Kidney (tissue), 14 donors: ENCODE measurements around the gene ZNF316. TPM values are rescaled to one million over a fixed set of nuclear protein-coding genes. Genes with fewer than 3 reads are reported as not detected.

Experiments used
- DNase-seq, 5 donors: peaks; one replicate each; pipeline ENCODE4 v3.0.0-alpha.2; 2013 to 2020
- FAIRE-seq: peaks from 2 replicates; lab custom pipeline; 2012; peaks lifted over from hg19 to GRCh38; lab: Jason Lieb, UNC
- H3K27ac ChIP-seq, 2 donors: one replicate each; pipeline ENCODE4 v1.7.0; 2013; ENCODE audit warnings: low read depth in 2 of 2, low read length in 2 of 2, inconsistent platforms in 1 of 2
- H3K27me3 ChIP-seq: one replicate; pipeline ENCODE4 v1.7.1; 2013; ENCODE audit warnings: low read length, inconsistent platforms; ENCODE audit not compliant: control insufficient read depth, insufficient read depth
- H3K36me3 ChIP-seq, 3 donors: one replicate each; pipeline versions ENCODE4 v1.7.0 to v1.7.1; 2013; ENCODE audit warnings: low read length in 3 of 3, control low read depth in 1 of 3, inconsistent platforms in 1 of 3; ENCODE audit not compliant: insufficient read depth in 3 of 3, control insufficient read depth in 2 of 3
- H3K4me1 ChIP-seq, 3 donors: one replicate each; pipeline versions ENCODE4 v1.7.0 to v1.7.1; 2013; ENCODE audit warnings: low read length in 3 of 3, inconsistent platforms in 1 of 3, low read depth in 1 of 3; ENCODE audit not compliant: control insufficient read depth in 2 of 3, insufficient read depth in 2 of 3
- H3K4me3 ChIP-seq, 3 donors: one replicate each; pipeline versions ENCODE4 v1.7.0 to v1.8.1; 2013; ENCODE audit warnings: low read length in 3 of 3, control low read depth in 1 of 3, inconsistent platforms in 1 of 3
- H3K9ac ChIP-seq, 3 donors: one replicate each; pipeline versions ENCODE4 v1.7.0 to v1.7.1; 2013; ENCODE audit warnings: low read length in 3 of 3, control low read depth in 1 of 3, inconsistent platforms in 1 of 3
- H3K9me3 ChIP-seq, 3 donors: one replicate each; pipeline versions ENCODE4 v1.7.0 to v1.7.1; 2013; ENCODE audit warnings: low read length in 3 of 3, control low read depth in 1 of 3, inconsistent platforms in 1 of 3; ENCODE audit not compliant: control insufficient read depth in 2 of 3, insufficient read depth in 1 of 3
- CTCF ChIP-seq: IDR thresholded peaks from 3 replicates; pipeline ENCODE4 v1.5.1; 2012; ENCODE audit warnings: mild to moderate bottlenecking, moderate library complexity, borderline replicate concordance; ENCODE audit not compliant: insufficient read depth; ENCODE audit errors: extremely low read depth
- intact Hi-C: fragments of 100-400 bp; cut with DNase I; formaldehyde crosslinking; loops from one replicate; pipeline ENCODE4 v1.11.1; 2022
- polyA plus RNA-seq: library from polyadenylated mRNA; stranded (reverse); fragments of 350-450 nt; fragmentation: Illumina TruSeq; extraction: RNeasy Lipid Tissue Mini Kit (QIAGEN cat#74804); gene quantifications from one replicate; pipeline ENCODE4 v1.2.3, GENCODE V29; 2014; ENCODE audit warnings: low read depth, low replicate concordance; ENCODE audit not compliant: insufficient read depth
- total RNA-seq: library from RNA; stranded (reverse); fragmentation: NEBNext Ultra II Directional; extraction: Animal tissue kit (Norgen Biotek cat#: 25700); gene quantifications from one replicate; pipeline ENCODE4 v1.2.1, GENCODE V29; 2021
- donor health status: control.
- donor health status: control.
- donor health status: control.
- donor health status: control.
- donor health status: control.
- donor health status: DM: yes; HTN: yes; CAD: no.
- donor health status: Normal renal cell carcinoma (clear cell type).

The ZNF316 gene
- total and polyA plus RNA-seq, 2 donors from 2014 or later: 7.2 to 31.7 TPM

- H3K27me3 ChIP-seq: no peaks in the 10 kb centered on the region
- H3K9me3 ChIP-seq: no peaks in the 10 kb centered on the region
- intact Hi-C loops: no loop called here
- no peak for TF ChIP-seq CTCF
- DNase-seq: peak in 4 of 5 donors; percentile 40 to 70 (median 62)
- H3K4me3 ChIP-seq: peak within 1 kb of the TSS; percentile 24 to 51 (median 40)
- peaks cover 0 to 3% (median 0%) of the 10 kb centered on the region in 3 donors for H3K4me1 ChIP-seq
- no peak for FAIRE-seq
- no peaks in the 10 kb centered on the region for H3K36me3 ChIP-seq
- H3K9ac ChIP-seq: peak within 1 kb of the TSS in 1 of 3 donors; percentile 26
- no peak within 1 kb of the TSS for H3K27ac ChIP-seq
Measured at GRCh38 chr7:6614953-6615722, 22.0 kb upstream of the ZNF316 start, which contains the start of gene ZNF853. ZNF853 (plus strand) TSS chr7:6615610; CDS start chr7:6616175, 565 bp downstream.

- Histone ChIP-seq H3K27me3 (no peaks in the 10 kb centered on the region), H3K9me3 (no peaks in the 10 kb centered on the region), H3K36me3 (no peaks in the 10 kb centered on the region), H3K4me1 (peaks cover 0 to 3% (median 0%) of the 10 kb centered on the region in 3 donors), H3K27ac (no peak overlapping the region), H3K4me3 (peak overlapping the region; percentile 24 to 51 (median 40)), H3K9ac (no peak overlapping the region)
- intact Hi-C loops: no loop called here
- TF ChIP-seq CTCF: no peak
- FAIRE-seq: no peak
- peak in 4 of 5 donors; percentile 32 to 72 (median 53) for DNase-seq
Measured at GRCh38 chr7:6615723-6616555, 21.2 kb upstream of the ZNF316 start.

GRCh38 chr7:6616854-6617643 is 20.1 kb upstream of the ZNF316 start:
- no peak for TF ChIP-seq CTCF
- H3K27ac ChIP-seq: no peak overlapping the region
- H3K4me1 ChIP-seq: peaks cover 0 to 3% (median 0%) of the 10 kb centered on the region in 3 donors
- no peak for FAIRE-seq
- H3K4me3 ChIP-seq: no peak overlapping the region
- no peaks in the 10 kb centered on the region for H3K27me3 ChIP-seq
- no peaks in the 10 kb centered on the region for H3K9me3 ChIP-seq
- no peak overlapping the region for H3K9ac ChIP-seq
- no peak for DNase-seq
- intact Hi-C loops: no loop called here
- H3K36me3 ChIP-seq: peaks cover 2 to 6% (median 6%) of the 10 kb centered on the region in 3 donors
